ENCODE measurements around the gene BST2.
"Not testable (repeated sequence)": the region's sequence is repeated elsewhere in the genome, so short reads cannot be mapped to it uniquely, and the experiment has no call there.

The BST2 gene

DNA sequence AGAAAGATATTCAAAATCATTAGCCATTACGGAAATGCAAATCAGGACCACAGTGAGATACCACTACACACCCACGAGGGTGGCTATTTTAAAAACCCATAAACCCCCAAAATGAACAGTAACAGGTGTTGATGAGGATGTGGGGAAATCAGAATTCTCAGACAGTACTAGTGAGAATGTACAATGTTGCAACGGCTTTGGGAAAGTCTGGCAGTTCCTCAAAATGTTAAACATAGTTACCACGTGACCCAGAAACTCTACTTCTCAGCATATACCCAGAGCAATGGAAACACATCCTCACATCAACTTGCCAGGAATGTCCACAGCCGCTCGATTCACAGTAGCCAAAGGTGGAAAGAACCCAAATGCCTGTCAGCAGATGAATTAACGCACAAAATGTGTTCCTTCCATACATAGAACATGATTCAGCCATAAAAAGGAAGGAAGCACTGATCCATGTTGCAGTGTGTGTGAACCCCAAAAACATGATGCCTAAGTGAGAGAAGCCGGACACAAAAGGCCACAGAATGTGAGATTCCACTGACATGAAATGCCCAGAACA, 35.3 kb downstream of the BST2 start:
- TF ChIP-seq, protein P1, sequence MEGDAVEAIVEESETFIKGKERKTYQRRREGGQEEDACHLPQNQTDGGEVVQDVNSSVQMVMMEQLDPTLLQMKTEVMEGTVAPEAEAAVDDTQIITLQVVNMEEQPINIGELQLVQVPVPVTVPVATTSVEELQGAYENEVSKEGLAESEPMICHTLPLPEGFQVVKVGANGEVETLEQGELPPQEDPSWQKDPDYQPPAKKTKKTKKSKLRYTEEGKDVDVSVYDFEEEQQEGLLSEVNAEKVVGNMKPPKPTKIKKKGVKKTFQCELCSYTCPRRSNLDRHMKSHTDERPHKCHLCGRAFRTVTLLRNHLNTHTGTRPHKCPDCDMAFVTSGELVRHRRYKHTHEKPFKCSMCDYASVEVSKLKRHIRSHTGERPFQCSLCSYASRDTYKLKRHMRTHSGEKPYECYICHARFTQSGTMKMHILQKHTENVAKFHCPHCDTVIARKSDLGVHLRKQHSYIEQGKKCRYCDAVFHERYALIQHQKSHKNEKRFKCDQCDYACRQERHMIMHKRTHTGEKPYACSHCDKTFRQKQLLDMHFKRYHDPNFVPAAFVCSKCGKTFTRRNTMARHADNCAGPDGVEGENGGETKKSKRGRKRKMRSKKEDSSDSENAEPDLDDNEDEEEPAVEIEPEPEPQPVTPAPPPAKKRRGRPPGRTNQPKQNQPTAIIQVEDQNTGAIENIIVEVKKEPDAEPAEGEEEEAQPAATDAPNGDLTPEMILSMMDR (IDR thresholded peaks at IDR 0.05; ENCODE audit: low read depth, low read length) = no peak
- no peak overlapping the region for H3K4me3 ChIP-seq (ENCODE audit: low read depth, low read length)

DNA sequence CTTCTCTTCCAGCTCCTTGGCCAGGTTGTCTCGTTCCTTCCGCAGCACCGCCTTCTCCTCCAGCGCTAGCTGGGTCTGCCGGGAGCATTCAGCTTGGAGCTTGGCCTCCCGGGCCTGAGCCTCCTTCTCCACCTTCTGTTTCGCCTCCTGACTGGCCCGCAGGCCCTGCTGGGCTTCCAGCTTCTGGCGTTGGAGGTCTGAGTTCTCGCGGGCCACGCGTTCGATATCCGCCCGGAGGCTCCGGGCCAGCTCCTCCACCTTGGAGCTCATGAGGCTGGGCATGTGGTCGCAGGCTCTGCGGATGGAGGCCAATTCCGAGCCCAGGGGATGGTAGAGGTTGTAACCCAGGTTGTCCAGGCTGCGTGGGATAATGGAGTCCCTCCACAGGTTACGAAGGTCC, 40.1 kb downstream of the BST2 start:
- no peak overlapping the region for H3K4me3 ChIP-seq (ENCODE audit: low read depth, low read length)
- TF ChIP-seq, protein P1 (IDR thresholded peaks at IDR 0.05; ENCODE audit: low read depth, low read length) = no peak

DNA sequence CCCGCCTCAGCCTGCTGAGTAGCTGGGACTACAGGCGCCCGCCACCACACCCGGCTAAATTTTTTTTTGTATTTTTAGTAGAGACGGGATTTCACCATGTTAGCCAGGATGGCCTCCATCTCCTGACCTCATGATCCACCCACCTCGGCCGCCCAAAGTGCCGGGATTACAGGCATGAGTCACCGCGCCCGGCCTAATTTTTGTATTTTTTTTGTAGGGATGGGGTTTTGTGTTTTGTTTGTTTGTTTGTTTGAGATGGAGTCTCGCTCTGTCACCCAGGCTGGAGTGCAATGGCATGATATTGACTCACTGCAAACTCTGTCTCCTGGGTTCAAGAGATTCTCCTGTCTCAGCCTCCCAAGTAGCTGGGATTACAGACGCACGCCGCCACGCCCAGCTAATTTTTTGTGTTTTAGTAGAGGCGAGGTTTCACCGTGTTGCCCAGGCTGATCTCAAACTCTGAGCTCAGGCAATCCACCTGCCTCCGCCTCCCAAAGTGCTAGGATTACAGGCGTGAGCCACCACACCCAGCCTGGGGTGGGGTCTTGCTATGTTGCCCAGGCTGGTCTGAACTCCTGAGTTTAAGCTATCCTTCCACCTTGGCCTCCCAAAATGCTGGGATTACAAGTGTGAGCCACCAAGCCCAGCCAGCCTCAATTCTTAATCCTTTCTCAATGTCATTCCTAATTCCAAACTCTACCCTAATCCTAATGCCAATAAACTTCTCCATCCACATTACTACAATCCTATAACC, 41.4 kb downstream of the BST2 start:
- H3K4me3 ChIP-seq (ENCODE audit: low read depth, low read length) = not testable (repeated sequence)

DNA sequence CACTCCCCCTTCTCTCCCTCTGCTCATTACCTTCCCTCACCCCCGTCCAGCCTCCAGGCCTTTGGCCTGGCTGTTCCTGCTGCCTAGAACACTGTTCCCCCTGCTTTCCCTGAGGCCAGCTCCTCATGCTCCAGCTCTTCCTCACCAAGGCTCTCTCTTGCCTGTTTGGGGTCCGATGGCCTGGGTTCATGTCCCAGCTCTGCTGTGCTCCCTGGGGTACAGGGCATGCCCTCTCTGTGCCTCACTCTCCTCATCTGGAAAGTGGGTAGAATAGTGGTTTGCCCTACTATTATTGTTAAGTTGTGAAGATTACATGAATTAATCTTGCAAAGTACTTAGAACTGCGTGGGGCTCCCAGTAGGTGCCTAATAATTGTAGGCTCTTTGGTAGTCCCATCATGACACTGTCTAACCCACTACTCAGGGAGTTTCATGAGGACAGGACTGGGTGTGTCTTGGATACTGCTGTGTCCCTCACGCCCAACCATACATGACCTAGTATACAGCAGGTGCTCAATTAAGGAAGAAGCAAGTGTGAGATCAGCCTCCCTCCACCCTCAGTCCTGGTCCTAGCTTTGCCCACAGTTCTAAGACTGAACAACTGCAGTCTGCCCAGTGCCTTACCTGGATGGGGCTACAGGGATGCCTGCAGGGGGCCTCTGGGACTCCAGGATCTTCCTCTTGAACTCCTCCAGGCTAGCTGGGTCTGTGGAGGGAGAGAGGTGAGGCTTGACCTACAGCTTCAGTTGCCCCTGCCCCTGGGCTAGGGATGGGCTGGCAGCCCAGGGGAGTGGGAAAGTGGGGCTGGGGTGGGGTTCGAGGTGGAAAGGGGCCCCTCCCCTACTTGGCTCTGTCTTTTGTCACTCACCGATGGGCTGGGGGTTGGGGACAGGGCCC, 45.3 kb downstream of the BST2 start:
- no peak overlapping the region for H3K4me3 ChIP-seq (ENCODE audit: low read depth, low read length)
- TF ChIP-seq, protein P1 (IDR thresholded peaks at IDR 0.05; ENCODE audit: low read depth, low read length) = no peak

DNA sequence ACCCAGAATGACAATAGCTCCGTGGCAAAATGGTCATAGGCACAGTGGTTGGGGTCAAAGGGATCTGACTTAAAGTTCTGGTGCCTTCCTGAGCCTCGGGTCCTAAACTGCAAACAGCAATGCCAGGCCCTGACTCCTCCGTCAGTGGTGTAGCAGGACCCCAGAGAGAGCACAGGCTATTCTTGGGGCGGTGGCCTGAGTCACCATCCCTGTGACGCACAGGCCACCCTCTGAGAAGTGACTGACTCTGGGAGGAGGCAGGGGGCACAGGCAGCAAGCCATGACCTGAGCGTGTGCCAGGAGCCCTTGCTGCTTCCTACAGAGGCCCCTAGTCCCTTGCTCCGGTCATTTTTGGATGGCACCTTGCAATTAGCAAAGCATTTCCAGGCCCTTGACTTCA, 47.0 kb downstream of the BST2 start:
- TF ChIP-seq, protein P1 (IDR thresholded peaks at IDR 0.05; ENCODE audit: low read depth, low read length) = no peak
- no peak overlapping the region for H3K4me3 ChIP-seq (ENCODE audit: low read depth, low read length)

DNA sequence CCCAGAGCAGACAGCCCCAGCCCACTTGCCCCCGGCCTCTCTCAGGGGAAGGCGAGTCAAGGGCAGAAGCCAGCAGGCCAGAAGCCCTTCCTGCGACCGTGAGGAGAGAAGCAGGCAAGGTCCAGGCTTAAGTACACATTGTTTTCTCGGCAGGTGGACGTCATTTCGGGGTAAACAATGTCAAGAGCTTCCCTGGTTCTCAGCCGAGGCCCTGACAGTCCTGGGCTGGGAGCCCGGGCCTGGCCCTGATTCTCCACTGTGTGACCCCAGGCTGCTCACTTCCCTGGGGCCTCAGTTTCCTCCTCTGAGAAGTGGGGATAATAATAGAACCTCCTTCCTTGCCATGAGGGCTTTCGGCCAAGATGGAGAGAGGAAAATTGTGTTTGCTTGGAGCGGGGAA, 47.7 kb downstream of the BST2 start:
- H3K4me3 ChIP-seq (ENCODE audit: low read depth, low read length) = no peak overlapping the region
- TF ChIP-seq, protein P1 (IDR thresholded peaks at IDR 0.05; ENCODE audit: low read depth, low read length) = no peak

DNA sequence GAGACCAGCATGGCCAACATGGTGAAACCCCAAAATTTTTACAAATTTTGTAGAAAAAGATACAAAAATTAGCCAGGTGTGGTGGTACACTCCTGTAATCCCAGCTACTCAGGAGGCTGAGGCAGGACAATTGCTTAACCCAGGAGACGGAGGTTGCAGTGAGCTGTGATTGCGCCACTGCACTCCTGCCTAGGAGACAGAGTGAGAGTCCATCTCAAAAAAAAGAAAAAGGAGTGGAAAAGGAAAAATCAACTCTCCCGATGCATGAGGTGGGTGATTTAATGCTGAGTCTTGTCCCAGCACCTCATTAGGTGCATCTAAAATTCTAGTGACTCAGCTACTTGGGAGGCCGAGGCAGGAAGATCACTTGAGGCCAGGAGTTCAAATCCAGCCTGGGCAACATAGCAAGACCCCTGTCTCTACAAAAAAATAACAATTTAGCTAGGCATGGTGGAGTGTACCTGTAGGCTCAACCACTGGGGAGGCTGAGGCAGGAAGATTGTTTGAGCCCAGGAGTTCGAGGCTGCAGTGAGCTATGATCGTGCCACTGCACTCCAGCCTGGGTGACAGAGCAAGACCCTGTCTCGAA, 48.3 kb downstream of the BST2 start:
- H3K4me3 ChIP-seq (ENCODE audit: low read depth, low read length) = no peak overlapping the region
- TF ChIP-seq, protein P1 (IDR thresholded peaks at IDR 0.05; ENCODE audit: low read depth, low read length) = no peak
